ENCODE measurements around the gene SERINC5.

The SERINC5 gene

GRCh38 chr5:80068246-80068636 lies 187.6 kb downstream of the SERINC5 start:
- no peak for DNase-seq (ENCODE audit: low read depth in 2 of 2)

- DNase-seq (ENCODE audit: low read depth in 2 of 2), result no peak
These were observed 188.2 kb downstream of the SERINC5 start for GRCh38 chr5:80067531-80068245.

GRCh38 chr5:80067016-80067415 lies 188.8 kb downstream of the SERINC5 start:
- no peak for DNase-seq (ENCODE audit: low read depth in 2 of 2)

GRCh38 chr5:80064124-80064523 lies 191.7 kb downstream of the SERINC5 start:
- DNase-seq (ENCODE audit: low read depth in 2 of 2), result no peak

All from activated CD4-positive, alpha-beta T cell treated with anti-CD3 and anti-CD28 coated beads for 24 hours (primary cell).